NCI-H2029 treated with DMSO at 0.1 percent for 48 hours (cell line): ENCODE results near the gene HRH1.
A peak's percentile ranks its signal among the peaks of the same experiment; 100 is the strongest.
"Not testable (repeated sequence)": the region's sequence is repeated elsewhere in the genome, so short reads cannot be mapped to it uniquely, and the experiment has no call there.

ENCODE experiments used
- DNase-seq: peaks from one replicate; lab custom pipeline; 2025; lab: John Stamatoyannopoulos, UW

The HRH1 gene

GRCh38 chr3:11205881-11206280, 51.6 kb downstream of the HRH1 start:
- DNase-seq, result not testable (repeated sequence)

DNA sequence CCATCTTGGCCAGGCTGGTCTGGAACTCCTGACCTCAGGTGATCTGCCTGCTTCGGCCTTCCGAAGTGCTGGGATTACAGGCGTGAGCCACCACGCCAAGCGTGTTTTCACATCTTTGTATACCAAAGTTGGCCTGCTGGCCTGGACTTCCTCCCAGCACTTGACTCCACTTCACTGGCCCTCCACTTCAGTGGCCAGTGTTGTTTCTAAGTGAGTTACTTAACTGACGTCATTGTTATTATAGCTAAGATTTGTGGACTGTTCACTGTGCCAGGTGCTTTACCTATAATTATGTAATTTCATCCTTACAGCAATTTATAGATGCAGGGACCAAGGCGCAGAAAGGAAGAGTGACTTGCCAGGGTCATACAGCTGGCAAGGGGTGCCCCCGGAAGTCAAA, 52.0 kb downstream of the HRH1 start:
- DNase-seq, result peak; percentile 33

DNA sequence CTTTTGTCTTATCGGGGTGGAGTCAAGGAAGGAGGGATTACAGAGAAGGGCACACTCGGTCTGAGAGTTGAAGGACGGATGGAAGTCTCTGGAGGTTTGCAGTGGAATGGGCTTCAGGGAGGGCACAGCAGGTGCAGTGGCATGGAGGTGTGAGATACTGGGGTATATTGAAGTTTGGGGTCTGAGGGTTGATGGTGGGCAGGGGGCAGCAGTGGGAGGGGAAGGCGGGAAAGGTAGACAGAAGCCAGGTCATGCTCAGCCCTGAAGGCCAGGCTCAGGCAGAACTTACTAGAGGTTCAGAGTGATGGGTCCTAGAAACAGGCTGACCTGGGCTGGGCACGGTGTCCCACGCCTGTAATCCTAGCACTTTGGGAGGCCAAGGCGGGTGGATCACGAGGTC, 52.7 kb downstream of the HRH1 start:
- no peak for DNase-seq

- DNase-seq, result no peak
Observed at GRCh38 chr3:11211531-11212298, 57.4 kb downstream of the HRH1 start.

- DNase-seq, result no peak
Observed at GRCh38 chr3:11212299-11212608, 58.0 kb downstream of the HRH1 start.

- DNase-seq, result no peak
Observed at GRCh38 chr3:11212784-11213183, 58.5 kb downstream of the HRH1 start.

DNA sequence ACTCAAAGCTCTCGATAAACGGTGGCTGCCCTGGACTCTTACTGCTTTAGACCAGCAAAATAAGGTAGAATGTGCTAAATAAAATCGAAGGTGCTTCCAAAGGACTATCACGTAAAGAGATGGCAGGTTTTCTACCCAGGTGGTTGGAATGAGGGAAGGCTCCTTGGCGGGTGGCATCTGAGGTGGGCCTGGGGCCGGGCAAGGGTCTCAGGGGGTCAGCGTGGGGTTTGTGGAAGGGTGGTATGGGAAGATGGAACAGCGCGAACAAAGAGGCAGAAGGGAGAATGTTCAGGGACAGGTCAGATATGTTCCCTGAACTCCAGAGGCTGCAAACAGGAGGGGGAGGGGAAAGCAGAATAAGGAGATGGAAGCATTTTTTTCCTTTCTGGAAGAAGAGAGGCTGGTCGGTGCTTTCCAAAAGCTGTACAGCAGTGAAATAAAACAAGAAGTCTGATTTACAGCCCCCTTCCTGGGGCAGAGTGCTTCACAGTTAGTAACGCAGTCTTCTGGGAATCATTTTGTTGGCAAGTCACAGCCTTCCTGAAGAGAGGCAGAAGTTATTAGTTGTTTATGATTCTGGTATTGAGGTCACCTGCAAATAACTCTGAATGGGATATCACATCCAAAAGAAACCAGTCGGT, 59.6 kb downstream of the HRH1 start:
- no peak for DNase-seq

- no peak for DNase-seq
Observed at GRCh38 chr3:11214451-11214978, 60.2 kb downstream of the HRH1 start.

DNA sequence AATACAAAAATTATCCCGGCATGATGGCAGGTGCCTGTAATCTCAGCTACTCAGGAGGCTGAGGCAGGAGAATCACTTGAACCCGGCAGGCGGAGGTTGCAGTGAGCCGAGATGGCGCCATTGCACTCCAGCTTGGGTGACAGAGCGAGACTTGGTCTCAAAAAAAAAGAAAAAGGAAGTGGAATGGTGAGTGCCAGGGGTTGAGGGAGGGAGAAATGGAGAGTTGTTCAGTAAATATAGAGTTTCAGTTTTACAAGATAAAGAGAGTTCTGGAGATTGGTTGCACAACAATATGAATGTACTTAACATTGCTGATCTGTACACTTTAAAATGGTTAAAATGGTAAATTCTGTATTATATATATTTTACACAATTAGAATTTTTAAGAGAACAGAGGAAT, 63.1 kb downstream of the HRH1 start:
- not testable (repeated sequence) for DNase-seq

DNA sequence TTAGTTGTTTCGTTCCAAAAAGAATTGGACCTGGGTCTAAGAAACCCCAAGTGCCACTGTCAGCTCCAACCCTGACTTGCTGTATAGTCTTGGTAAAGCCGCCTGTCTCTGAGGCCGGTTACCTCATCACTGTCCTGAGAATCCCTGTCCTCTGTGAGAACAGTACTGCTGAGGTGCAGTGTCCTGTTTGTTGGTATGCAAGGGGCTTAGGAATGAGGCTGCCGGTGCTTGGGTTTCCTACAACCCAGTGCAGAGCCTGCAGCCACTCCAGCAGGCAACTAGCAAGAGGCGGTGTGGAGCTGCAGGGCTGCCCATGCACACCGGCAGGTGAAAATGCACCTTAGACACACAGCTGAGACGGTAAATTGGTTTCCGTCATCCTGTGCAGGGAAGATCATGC, 65.9 kb downstream of the HRH1 start:
- no peak for DNase-seq

DNA sequence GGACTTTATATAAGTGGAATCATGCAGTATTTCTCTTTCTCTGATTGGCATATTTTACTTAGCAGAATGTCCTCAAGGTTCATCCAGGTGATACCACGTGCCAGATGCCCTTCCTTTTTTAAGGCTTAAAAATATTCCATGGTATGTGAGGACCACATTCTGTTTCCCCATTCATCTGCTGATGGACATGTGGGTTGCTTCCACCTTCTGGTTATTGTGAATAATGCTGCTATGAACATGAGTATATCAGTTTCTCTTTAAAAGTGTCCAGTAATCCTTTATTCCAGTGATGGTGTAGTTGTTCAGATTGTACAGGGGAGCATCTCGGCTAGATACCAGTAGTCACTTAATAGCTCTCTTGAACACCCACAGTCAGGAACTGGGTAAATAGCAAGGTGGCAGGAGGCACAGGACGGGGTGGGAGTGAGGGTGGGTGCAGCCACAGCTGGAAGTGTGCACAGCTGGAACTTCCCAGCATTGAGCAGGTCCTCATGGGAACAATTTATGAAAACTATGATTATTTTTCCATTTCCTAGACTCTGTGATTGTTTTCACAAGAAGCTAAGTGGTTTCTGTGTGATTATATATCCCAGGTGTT, 67.6 kb downstream of the HRH1 start:
- DNase-seq, result no peak

- DNase-seq, result no peak
Observed at GRCh38 chr3:11224010-11224409, 69.7 kb downstream of the HRH1 start.

DNA sequence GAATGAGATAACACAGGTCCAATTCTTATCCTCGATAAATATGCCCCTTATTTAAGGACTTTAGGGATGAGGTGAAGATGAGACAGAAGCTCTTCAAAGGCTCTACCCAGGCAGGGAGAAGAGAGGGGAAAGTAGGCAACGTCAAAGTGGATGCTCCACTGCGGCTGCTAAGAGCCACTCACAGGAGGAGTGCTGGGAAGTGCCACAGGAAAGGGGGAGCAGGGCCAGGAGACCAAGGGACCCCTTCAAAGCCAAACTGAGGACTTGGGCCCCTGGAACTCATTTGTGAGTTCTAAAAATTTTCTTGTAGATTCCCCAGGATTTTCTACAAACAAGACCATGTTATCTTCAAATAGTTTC, 70.6 kb downstream of the HRH1 start:
- DNase-seq, result no peak

DNA sequence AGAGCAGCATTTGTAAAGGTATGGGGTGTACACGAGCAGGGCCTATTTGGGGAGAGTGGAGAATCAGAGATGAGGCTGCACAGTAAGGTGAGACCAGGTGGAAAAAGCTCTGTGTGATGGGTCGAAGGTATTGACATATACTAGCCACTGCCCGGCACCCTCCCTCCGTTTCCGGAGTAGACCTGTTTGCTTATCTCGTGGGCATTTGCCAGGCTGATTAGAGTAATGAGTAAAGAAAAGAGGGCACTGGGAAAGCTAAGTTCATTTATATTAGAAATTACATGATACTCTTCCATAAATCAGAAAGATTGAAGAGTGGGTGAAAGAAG, 71.7 kb downstream of the HRH1 start:
- peak; percentile 81 for DNase-seq

GRCh38 chr3:11228041-11228440, 73.7 kb downstream of the HRH1 start:
- no peak for DNase-seq

DNA sequence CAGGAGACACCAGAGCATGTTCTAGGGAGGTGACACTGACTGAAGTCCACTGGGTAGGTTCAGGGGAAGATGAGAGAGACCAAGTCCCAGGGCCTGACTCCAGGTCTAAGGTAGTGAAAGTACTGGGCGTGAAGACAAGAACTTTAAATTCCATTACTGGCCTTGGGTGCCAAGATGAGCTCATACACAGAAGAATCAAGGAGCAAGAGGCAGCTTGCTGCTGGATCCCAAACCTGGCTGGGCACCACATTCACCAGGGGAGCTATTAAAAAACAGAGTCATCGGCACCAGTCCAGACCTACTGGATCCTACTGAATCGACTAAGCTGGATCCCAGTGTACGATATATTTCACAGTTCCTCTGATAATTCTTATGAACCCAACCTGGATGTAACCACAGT, 75.8 kb downstream of the HRH1 start:
- DNase-seq, result no peak

DNA sequence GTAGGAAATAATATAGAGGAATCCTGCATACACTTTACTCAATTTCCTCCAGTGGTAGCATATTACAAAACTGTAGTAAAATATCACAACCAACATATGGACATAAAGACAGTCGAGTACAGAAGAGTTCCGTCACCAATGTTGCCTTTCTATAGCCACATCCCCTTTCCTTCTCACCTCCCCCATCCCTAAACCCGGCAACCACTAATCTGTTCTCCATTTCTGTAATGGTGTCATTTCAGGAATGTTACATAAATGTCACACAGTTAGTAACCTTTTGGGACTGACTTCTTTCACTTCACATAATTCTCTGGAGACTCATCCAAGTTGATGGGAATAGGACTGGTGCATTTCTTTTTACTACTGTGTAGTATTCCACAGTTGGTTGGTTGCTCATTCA, 76.5 kb downstream of the HRH1 start:
- no peak for DNase-seq

DNA sequence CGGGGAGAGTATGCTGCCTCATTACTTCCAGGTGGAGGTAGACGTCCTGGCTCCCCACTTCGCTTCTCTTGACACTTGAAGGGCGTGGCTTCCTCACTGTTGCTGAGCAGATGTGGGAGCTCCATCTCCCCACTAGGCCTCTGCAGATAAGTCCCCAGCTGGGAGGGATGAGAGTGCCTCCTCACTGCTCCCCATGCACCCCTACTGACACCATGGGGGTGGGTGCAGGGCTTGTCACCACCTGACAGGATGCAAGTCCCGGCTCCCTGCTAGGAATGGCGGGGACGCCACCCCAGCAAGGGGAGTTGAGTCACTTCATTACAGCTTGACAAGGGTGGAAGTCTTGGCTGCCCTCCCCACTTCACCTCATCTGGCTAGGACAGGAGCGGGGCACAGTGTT, 81.1 kb downstream of the HRH1 start:
- no peak for DNase-seq

GRCh38 chr3:11236588-11237461, 82.5 kb downstream of the HRH1 start:
- DNase-seq, result peak; percentile 81

DNA sequence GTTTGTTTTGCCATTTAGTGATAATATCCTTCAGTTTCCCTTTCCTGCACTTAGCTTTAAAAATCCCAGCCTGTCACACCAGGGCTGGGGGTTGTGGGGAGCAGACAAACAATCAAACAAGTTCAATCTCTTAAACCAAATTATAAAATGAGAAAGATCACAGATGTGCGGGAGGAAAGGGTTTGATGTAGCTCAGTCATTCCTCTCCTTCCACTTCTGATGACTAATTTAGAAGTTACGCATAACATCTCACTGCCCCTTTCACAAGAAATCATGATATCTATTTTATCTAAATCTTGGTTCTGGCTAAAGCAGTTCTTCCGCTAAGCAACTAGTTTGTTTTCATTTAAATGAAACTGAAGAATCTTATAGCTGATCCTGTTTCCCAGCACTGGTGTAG, 83.8 kb downstream of the HRH1 start:
- DNase-seq, result no peak

DNA sequence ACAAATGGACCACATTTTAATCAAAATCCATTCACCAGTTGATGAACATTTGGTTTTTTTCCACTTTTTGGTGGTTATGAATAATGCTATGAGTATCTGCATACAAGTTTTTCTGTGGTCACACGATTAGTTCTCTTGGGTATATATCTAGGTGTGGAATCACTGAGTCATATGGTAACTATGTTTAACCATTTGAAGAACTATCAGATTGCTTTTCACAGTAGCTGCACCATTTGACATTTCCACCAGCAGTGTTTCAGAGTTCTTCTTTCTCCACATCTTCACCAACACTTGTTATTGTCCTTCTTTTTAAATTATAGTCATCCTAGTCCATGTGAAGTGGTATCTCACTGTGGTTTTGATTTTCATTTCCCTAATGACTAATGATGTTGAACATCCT, 84.6 kb downstream of the HRH1 start:
- DNase-seq, result no peak

DNA sequence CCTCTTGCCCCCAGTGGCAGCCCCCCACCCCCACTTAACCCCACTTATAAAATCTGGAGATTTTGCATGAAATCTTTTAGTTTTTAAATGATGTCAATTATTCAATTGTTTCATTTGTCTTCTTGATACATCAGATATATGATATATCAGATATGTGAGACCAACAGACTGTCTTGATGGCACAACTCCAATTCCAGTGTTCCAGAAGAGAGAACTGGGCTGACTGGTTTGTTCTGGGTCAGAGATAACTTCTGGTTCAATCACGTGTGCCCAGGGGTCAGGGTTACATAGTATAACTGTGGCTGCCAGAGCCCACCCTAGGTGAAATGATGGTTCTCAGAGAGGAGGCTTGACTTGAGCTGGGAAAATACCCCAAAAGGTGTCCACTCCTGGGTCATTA, 85.5 kb downstream of the HRH1 start:
- no peak for DNase-seq

GRCh38 chr3:11240496-11240895, 86.2 kb downstream of the HRH1 start:
- DNase-seq, result no peak
